Activated B cell treated with CpG ODN at 0.5 μM for 24 hours (primary cell): ENCODE measurements around the gene POLN. TPM values are rescaled to one million over a fixed set of nuclear protein-coding genes. Genes with fewer than 3 reads are reported as not detected.

Experiments used
- ATAC-seq: fragments of 200-7000 bp; cut with Tn5 transposase; one replicate; pipeline ENCODE4 v1.10.0; 2021; ENCODE audit warnings: low read depth, mild to moderate bottlenecking, moderate library complexity
- CTCF ChIA-PET: fragments of 350-600 bp; sonication (Branson Sonifier 250); formaldehyde crosslinking; loops from one replicate; lab custom pipeline; 2021; ENCODE audit warnings: antibody characterized with exemption; lab: Charles Lee
- POLR2A ChIA-PET: fragments of 350-600 bp; sonication (Branson Sonifier 250); formaldehyde crosslinking; loops from one replicate; lab custom pipeline; 2021; ENCODE audit warnings: antibody characterized with exemption; lab: Charles Lee
- DNase-seq: peaks from one replicate; pipeline ENCODE4 v3.0.0; 2022
- H3K27ac Mint-ChIP-seq: one replicate; pipeline ENCODE4 v1.8.0; 2020; ENCODE audit warnings: mixed read lengths
- H3K27me3 Mint-ChIP-seq: one replicate; pipeline ENCODE4 v1.8.0; 2021; ENCODE audit warnings: mixed read lengths
- H3K36me3 Mint-ChIP-seq: one replicate; pipeline ENCODE4 v1.8.0; 2021; ENCODE audit warnings: low read depth, mixed read lengths
- H3K4me1 Mint-ChIP-seq: one replicate; pipeline ENCODE4 v1.8.0; 2021; ENCODE audit warnings: mixed read lengths
- H3K4me3 Mint-ChIP-seq: one replicate; pipeline ENCODE4 v1.8.0; 2020; ENCODE audit warnings: mild to moderate bottlenecking, mixed read lengths
- H3K9me3 Mint-ChIP-seq: one replicate; pipeline ENCODE4 v1.8.0; 2020; ENCODE audit warnings: mixed read lengths
- intact Hi-C: fragments of 100-400 bp; cut with micrococcal nuclease; formaldehyde crosslinking; loops from one replicate; pipeline ENCODE4 v1.15.1; 2024
- total RNA-seq: library from RNA; stranded (reverse); gene quantifications from 2 replicates; pipeline ENCODE4 v1.2.3, GENCODE V29; 2022
- TF ChIP-seq, protein P1 (sequence below): fragments of 200-600 bp; IDR thresholded peaks from one replicate; pipeline ENCODE4 v1.8.0; 2022; ENCODE audit warnings: antibody characterized with exemption, mild to moderate bottlenecking

The POLN gene
- total RNA-seq, 1 donor from 2014 or later = 1.4 TPM

DNA sequence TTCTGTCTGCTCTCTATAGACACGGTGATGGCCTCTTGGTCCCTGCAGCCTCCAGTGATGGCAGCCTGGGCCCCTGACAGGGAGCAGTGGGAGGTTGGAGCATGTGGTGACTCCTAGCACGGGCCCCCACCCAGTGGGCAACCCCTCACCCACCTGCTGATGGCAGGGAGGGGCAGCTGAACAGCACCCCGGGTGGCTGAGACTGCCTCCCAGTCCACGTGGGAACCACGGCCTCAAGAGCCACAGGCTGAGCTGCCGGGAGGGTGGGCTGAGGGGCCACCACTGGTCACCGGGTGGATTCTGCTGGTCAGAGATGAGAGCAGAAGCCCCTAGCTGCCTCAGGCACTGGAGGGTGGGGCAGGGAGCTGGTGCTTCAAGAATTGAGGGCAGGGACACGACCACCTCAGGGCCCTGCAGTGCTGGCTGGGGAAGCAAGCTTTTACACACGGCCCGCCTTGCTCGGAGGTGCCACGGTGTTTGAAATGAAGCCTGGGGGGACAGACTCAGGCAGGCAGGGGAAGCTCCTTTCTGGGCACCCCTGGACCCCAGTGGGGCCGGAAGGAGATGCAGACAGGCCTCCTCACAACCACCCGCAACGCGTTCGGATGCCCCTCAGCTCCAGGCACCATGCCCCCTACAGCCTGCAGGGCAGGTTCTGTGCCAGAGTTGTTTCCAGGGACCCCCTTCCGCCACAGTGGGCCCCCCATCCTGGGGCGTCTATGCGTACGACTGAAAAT lies 6.3 kb upstream of the POLN start:
- no peak for ATAC-seq
- CTCF ChIA-PET = no interaction called here

DNA sequence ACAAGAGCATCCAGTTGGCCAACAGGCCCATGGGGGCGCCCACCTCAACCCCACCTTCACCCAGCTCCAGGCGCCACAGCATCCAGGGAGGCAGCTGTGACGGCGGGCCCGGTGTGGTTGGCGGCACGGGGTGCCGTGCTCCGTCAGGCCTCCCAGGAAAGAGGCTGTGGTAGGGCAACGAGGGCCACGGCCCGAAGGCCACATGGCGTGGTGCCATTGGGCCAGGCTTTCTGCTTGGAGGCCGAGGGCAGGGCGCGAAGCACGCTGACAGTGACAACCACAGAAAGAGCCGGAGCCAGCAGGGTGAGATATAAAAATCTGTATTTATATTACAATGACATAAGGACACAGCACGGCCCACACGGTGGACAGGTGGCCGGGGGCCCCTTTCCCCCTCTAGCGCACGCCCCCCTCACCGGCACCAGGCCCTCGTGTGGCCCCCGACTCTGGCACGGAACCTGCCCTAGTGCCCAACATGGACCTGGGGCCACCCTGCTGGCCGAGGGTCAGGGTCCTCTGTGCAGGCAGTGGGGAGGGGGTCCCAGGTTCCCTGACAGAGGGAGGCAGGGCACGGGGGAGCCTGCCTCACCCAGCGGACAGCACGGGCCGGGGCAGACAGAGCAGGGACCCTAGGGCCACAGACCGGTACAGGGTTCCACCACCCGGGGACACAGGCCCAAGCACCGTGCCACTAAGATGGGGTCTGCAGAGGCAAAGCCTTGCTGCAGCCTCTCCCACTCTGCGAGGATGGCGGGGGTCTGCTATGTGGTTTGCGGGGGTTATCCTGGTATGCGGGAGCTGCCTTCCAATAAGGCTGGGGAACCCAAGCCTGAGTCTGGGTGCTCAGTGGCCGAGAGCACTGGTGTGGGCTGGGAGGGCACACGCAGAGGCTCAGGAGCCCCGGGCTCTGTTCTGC lies 5.5 kb upstream of the POLN start:
- DNase-seq = peak; percentile 12
- no peaks in the 10 kb centered on the region for H3K27me3 Mint-ChIP-seq
- peaks cover 16% of the 10 kb centered on the region for H3K4me1 Mint-ChIP-seq
- no peaks in the 10 kb centered on the region for H3K9me3 Mint-ChIP-seq
- intact Hi-C loops = loop anchor here (10.0 kb wide), 4 partner anchors 243 to 717 kb away; partner anchors contain the start of genes GRK4, NELFA and NOP14
- no peak for ATAC-seq
- CTCF ChIA-PET = no interaction called here
- POLR2A ChIA-PET = no interaction called here
- H3K27ac Mint-ChIP-seq = no peak overlapping the region
- H3K36me3 Mint-ChIP-seq = peaks cover 24% of the 10 kb centered on the region
- H3K4me3 Mint-ChIP-seq = no peak overlapping the region
- TF ChIP-seq, protein P1, sequence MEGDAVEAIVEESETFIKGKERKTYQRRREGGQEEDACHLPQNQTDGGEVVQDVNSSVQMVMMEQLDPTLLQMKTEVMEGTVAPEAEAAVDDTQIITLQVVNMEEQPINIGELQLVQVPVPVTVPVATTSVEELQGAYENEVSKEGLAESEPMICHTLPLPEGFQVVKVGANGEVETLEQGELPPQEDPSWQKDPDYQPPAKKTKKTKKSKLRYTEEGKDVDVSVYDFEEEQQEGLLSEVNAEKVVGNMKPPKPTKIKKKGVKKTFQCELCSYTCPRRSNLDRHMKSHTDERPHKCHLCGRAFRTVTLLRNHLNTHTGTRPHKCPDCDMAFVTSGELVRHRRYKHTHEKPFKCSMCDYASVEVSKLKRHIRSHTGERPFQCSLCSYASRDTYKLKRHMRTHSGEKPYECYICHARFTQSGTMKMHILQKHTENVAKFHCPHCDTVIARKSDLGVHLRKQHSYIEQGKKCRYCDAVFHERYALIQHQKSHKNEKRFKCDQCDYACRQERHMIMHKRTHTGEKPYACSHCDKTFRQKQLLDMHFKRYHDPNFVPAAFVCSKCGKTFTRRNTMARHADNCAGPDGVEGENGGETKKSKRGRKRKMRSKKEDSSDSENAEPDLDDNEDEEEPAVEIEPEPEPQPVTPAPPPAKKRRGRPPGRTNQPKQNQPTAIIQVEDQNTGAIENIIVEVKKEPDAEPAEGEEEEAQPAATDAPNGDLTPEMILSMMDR = no peak

More for the DNA sequence above, 6.3 kb upstream of the POLN start:
- H3K9me3 Mint-ChIP-seq = no peaks in the 10 kb centered on the region
- no peak overlapping the region for H3K27ac Mint-ChIP-seq
- peaks cover 28% of the 10 kb centered on the region for H3K36me3 Mint-ChIP-seq
- POLR2A ChIA-PET = interaction anchor here (1.0 kb wide), 1 partner anchor 171 kb away, joined by 3 read pairs; the partner anchor contains the start of genes CFAP99 and ZFYVE28
- intact Hi-C loops = loop anchor here (10.0 kb wide), 4 partner anchors 243 to 717 kb away; partner anchors contain the start of genes GRK4, NELFA and NOP14
- TF ChIP-seq, protein P1 = no peak
- H3K4me1 Mint-ChIP-seq = peaks cover 13% of the 10 kb centered on the region
- H3K27me3 Mint-ChIP-seq = no peaks in the 10 kb centered on the region
- DNase-seq = peak; percentile 12
- no peak overlapping the region for H3K4me3 Mint-ChIP-seq

DNA sequence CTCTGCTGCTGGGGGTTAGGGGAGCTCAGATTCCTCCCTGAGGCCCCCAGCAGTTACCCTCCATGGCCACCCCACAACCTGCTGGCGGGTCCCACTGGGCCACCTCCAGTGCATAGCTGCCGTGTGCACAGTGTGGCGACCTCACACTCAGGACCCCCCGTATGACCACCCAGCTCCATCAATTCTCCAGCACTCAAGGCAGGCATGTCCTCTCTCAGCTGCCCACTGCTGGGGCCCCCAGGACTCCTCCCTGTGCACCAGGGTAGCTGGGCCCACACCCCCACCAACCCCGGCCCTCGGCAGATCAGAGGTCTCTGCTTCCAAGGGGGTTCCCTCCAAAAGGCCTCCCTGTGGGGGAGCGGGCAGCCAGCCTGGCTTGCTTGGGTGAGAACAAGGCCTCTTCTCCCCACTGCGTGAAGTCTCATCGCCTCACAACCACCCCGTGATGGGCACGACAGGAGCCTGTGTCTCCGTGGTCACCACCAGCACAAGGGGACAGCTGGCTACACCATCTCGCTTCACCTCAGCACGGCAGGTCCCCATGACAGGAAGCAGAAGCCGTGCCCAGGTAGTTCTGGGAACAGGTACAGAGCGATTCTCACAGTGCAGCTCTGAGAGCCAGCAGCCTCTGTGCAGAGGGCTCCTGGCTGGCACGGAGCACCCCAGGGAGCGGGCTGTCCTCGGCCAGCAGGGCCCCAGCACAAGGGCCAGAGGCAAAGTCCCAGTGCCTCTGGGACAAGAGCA lies 4.6 kb upstream of the POLN start:
- H3K4me3 Mint-ChIP-seq = no peak overlapping the region
- H3K27ac Mint-ChIP-seq = no peak overlapping the region
- peaks cover 20% of the 10 kb centered on the region for H3K36me3 Mint-ChIP-seq
- DNase-seq (peak; percentile 13), ATAC-seq (no peak)
- H3K9me3 Mint-ChIP-seq = no peaks in the 10 kb centered on the region
- ChIA-PET CTCF (no interaction called here), POLR2A (interaction anchor here (0.9 kb wide), 1 partner anchor 44 kb away, joined by 3 read pairs; no protein-coding TSS in a partner anchor)
- peaks cover 18% of the 10 kb centered on the region for H3K4me1 Mint-ChIP-seq
- intact Hi-C loops = loop anchor here (10.0 kb wide), 4 partner anchors 242 to 718 kb away; partner anchors contain the start of genes GRK4, NELFA and NOP14
- H3K27me3 Mint-ChIP-seq = no peaks in the 10 kb centered on the region
- TF ChIP-seq, protein P1 = no peak

DNA sequence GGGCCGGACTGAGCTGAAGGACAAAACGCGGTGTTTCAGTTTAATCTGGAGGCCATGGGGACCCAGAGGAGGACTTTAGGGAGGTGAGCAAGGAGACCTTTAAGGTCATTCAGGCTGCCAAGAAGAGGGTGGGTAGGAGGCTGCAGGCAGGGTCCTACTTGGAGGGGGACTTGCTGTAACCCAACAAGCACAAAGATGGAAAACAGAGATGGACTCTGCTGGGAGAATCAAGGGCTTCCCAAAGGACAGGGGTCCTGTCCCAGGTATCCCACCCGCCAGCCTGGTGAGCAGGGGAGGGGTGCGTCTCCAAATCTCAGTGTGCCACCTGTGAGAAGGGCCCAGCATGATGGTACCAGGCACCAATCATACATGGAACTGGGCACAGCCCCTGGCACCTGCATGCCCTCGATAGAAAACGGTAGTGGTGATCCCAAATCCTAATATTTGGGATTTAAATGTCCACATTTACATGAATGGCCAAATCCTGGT lies 3.9 kb upstream of the POLN start:
- ChIA-PET CTCF (no interaction called here), POLR2A (interaction anchor here (0.9 kb wide), 1 partner anchor 45 kb away, joined by 3 read pairs; no protein-coding TSS in a partner anchor)

More for the DNA sequence above, 3.9 kb upstream of the POLN start:
- DNase-seq (no peak), ATAC-seq (no peak)
- Mint-ChIP-seq H3K27me3 (no peaks in the 10 kb centered on the region), H3K4me1 (peaks cover 21% of the 10 kb centered on the region), H3K4me3 (no peak overlapping the region), H3K9me3 (no peaks in the 10 kb centered on the region), H3K36me3 (peaks cover 17% of the 10 kb centered on the region), H3K27ac (peak overlapping the region; percentile 9)
- intact Hi-C loops = loop anchor here (10.0 kb wide), 4 partner anchors 241 to 719 kb away; partner anchors contain the start of genes GRK4, NELFA and NOP14
- TF ChIP-seq, protein P1 = no peak
